GM10847 (cell line): ENCODE results near the gene PPP4C.

ENCODE experiments used
- POLR2A ChIP-seq: IDR thresholded peaks from 2 replicates; pipeline ENCODE4 v1.6.1; 2011; ENCODE audit not compliant: insufficient read length; ENCODE audit errors: extremely low read depth

Gene PPP4C

GRCh38 chr16:30096862-30097563 lies 21.2 kb downstream of the PPP4C start:
- no peak for TF ChIP-seq POLR2A

DNA sequence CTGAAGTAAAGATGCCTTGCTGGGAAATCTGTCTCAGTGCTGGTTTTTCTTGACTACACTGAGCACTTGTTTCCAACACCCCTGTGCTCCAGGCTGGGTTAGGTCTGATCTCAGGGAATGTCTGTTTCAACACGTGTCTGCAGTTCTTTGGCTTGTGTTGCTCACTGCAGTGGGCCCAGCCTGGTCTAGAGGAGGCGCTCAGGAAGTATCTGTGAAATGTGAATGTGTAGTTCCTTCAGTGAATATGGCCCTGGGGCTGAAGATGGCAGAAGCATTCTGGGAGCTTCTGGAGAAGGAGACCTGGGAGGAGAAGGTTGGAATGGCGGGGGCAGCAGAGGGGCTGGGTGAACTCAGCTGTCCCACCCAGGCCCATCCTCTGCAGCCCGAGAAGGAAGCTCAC lies 28.3 kb downstream of the PPP4C start:
- TF ChIP-seq POLR2A = no peak

DNA sequence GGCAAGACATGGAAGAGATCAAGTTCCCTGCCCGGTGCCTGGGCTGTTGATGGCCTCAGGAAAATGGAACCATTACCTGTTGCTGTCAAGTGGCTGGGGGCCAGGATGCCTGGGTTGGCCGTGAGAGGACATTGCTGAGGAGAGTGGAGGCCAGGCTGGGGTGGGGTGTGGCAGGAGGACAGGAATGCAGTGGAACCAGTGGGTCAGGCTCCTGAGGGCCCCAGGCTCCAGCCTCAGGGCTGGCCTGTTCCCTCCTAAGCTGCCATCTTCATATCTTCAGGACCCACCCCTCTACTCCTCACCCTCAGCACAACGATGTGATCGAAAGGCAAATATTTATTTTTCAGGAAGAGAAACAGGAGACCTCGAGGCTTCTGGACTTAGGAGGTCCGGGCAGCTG lies 28.7 kb downstream of the PPP4C start:
- no peak for TF ChIP-seq POLR2A

- no peak for TF ChIP-seq POLR2A
These were observed 32.5 kb downstream of the PPP4C start for GRCh38 chr16:30108059-30108850.

- TF ChIP-seq POLR2A = no peak
These were observed 34.9 kb downstream of the PPP4C start for GRCh38 chr16:30110661-30111060.

- TF ChIP-seq POLR2A = no peak
These were observed 36.6 kb downstream of the PPP4C start for GRCh38 chr16:30112197-30113030.

DNA sequence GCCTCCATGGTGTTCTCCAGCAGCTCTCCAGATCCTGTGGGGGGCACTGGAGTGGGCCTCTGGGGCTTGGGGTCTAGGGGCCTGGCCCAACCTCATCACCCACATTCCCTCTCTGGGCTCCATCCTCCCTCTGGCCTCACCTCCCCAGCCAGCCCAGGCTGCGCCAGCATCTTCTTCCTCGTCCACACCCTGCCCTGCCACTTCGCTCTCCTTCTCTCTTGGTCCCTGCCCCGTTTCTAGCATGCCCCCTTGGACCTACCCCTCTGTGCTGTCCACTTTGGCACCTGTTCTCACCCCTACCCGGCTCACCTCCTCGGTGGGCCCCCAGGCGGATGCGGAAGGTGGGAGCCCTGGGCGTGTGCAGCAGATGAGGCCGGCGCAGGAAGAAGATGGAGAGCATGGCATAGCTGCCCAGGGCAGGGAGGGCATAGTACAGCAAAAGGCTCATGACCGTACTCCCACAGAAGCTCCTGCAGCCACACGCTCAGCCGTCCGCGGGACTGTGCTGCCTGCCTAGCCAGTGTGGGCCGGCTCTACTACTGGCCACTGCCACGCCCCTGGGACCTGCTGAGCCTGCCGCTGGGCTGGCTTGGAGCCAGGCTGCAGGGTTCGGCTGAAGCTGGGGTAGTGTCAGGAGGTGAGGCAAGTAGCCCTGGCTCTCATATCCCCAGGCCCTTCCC lies 37.4 kb downstream of the PPP4C start, which contains the start of gene GDPD3:
Gene GDPD3, minus strand, starts transcription at position 507 of the 680 bp plus-strand sequence. Its CDS starts 59 bp downstream, at position 448.
- TF ChIP-seq POLR2A = no peak

DNA sequence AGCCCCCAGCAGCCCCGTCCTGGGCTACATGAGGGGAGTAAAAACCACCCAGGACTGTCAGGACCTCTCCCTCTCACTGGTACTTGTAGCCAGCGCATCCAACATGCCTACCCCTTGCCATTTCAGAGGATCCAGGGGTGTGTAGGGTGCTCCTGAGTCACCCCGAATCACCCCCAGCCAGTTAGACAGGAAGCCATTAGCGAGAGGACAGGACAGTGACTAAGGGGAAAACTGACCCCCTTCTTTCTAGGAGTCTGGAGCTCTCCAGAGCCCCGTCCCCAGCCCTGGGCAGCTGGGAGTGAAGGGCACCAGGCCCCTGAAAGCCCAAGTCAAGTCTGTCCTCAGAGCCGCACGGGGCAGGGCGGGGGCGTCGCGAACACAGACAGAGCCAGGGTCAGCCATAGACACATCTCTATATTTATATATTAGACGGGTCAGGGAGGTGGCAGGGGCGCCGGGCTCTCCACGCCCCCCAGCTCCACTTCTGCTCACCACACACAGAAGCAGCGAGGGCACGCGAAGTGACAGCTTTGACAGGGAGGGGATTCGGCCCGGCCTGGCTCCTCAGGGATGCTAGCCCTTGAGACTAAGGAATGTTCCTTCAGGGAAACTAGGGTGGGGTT lies 38.0 kb downstream of the PPP4C start:
- TF ChIP-seq POLR2A = no peak

- TF ChIP-seq POLR2A = no peak
These were observed 38.6 kb downstream of the PPP4C start for GRCh38 chr16:30114411-30114810.

DNA sequence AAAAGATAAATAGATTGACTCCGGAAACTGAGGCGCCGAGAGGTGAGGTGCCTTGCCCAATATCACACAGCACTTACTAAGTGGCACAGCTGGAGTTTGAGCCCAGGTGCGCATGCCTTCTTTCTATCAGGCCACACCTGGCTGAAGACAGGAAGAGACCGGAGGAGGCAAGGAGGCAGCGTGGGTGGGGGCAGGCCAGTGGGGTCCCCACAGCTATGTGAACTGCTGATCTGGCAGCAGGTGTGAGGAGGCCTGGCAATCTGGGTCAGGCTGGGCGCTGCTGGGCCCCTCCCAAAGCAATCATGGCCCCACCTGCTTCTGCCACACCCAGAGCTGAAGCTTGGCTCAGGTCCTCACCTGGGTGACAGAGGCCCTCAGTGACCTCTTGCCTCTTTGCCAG lies 39.4 kb downstream of the PPP4C start:
- TF ChIP-seq POLR2A = no peak

DNA sequence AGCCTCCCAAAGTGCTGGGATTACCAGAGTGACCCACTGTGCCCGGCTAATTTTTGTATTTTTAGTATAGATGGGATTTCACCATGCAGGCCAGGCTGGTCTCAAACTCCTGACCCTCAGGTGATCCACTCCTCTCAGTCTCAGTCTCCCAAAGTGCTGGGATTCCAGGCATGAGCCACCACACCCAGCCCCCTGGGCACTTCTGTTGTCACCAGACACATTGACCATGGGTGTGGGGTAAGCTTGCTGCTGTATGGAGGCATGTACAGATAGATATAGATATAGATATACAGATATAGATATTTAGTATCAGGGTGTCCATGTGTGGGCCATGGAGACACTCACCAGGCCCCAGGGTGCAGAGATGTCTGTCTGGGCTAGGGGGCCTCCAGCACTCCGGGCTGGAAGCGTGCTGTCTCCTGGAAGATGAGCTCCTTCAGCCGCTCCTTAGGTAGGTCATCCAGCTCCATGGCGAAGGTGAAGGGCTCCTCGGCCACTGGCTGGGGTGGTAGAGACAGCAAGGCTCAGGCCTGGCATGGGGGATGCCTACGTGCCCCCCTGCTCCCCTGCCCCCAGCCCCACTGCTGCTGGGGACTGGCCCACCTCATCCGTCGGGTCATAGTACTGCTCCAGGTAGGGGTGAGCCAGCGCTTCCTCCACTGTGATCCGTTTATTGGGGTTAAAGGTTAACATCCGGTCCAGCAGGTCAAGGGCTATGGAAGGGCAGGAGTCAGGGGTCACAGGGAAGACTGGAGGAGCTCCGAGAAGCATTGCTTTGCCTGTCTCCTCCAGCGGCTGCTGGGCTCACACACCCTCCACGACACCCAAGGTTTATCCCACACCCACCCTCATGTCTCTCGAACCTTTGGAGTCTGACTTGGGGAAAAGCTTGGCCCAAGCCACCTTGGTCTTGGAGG lies 40.8 kb downstream of the PPP4C start:
- TF ChIP-seq POLR2A = no peak

DNA sequence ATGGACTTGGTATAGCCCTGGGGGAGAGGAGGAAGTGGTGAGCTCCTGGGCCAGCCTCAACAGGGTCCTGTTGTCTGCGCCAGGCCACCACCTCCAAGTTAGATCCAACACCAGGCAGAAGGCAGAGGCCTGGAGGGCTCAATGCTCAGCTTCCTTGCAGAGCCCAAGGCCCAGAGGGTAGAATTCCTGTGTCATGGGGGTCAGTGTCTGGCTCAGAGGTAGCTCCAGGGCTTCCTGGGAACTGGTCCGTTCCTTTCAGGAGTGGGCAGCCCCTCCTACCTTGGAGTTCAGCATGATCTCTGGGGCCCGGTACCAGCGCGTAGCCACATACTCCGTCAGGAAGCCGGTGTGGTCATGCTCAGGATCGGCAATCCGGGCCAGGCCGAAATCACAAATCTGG lies 42.0 kb downstream of the PPP4C start:
- no peak for TF ChIP-seq POLR2A

- no peak for TF ChIP-seq POLR2A
These were observed 43.6 kb downstream of the PPP4C start for GRCh38 chr16:30119428-30119827.
